DOHH2 (cell line): Measurements from ENCODE around the gene BTRC.

Experiments used
- EZH2phosphoT487 ChIP-seq: fragments of 200-600 bp; sonication (generic); IDR thresholded peaks from 2 replicates; pipeline ENCODE4 v1.6.1; 2017; ENCODE audit warnings: borderline replicate concordance, mild to moderate bottlenecking, antibody characterized with exemption, low read length, moderate library complexity, mixed read lengths
- TF ChIP-seq, protein P1 (sequence below): fragments of 200-600 bp; sonication (generic); IDR thresholded peaks from one replicate; pipeline ENCODE4 v1.5.1; 2014; ENCODE audit warnings: antibody characterized with exemption, mild to moderate bottlenecking, low read depth, low read length; ENCODE audit not compliant: poor library complexity, severe bottlenecking

DNA sequence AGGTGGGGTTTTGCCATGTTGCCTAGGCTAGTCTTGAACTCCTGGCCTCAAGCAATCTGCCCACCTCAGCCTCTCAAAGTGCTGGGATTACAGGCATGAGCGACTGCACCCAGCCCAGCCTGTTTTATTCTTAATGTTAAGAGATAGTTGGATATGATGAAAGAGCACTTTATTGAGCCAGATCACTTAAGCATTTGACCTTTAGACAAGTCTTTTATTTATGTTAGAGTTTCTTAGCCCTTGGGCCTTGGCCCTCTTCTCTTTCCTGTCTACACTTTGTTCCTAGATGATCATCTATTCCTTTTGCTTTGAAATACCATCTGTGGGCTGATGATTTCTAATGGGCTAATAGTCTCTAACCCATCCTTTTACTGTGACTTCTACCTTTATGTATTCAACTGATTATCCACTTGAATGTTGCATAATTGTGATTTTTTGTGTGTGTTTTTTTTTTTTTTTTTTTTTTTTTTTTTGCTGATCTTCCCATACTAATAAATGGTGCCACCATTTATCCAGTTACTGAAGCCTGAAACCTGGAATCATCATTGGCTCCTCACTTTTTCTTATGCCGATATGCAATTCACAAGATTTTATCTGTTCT, 34.8 kb downstream of the BTRC start:
- TF ChIP-seq, protein P1, sequence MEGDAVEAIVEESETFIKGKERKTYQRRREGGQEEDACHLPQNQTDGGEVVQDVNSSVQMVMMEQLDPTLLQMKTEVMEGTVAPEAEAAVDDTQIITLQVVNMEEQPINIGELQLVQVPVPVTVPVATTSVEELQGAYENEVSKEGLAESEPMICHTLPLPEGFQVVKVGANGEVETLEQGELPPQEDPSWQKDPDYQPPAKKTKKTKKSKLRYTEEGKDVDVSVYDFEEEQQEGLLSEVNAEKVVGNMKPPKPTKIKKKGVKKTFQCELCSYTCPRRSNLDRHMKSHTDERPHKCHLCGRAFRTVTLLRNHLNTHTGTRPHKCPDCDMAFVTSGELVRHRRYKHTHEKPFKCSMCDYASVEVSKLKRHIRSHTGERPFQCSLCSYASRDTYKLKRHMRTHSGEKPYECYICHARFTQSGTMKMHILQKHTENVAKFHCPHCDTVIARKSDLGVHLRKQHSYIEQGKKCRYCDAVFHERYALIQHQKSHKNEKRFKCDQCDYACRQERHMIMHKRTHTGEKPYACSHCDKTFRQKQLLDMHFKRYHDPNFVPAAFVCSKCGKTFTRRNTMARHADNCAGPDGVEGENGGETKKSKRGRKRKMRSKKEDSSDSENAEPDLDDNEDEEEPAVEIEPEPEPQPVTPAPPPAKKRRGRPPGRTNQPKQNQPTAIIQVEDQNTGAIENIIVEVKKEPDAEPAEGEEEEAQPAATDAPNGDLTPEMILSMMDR: no peak
- no peak for TF ChIP-seq EZH2phosphoT487
